GM21360 (cell line): ENCODE data around the gene LDLRAP1.

Experiments
- ATAC-seq: cut with Tn5 transposase; IDR thresholded peaks from one replicate; pipeline ENCODE4 v1.9.1; 2021; ENCODE audit warnings: mild to moderate bottlenecking, moderate library complexity; ENCODE audit not compliant: unreplicated experiment

The LDLRAP1 gene

GRCh38 chr1:25541889-25542658 is 1.3 kb upstream of the LDLRAP1 start:
- no peak for ATAC-seq

GRCh38 chr1:25543005-25543424 is 391 bp upstream of the LDLRAP1 start:
- ATAC-seq = no peak

- no peak for ATAC-seq
These were observed 898 bp downstream of the LDLRAP1 start for GRCh38 chr1:25544243-25544764.

GRCh38 chr1:25544819-25545218 is 1.4 kb downstream of the LDLRAP1 start:
- no peak for ATAC-seq

- no peak for ATAC-seq
These were observed 2.4 kb downstream of the LDLRAP1 start for GRCh38 chr1:25545767-25546166.

- no peak for ATAC-seq
These were observed 2.8 kb downstream of the LDLRAP1 start for GRCh38 chr1:25546193-25546592.

- ATAC-seq = no peak
These were observed 5.2 kb downstream of the LDLRAP1 start for GRCh38 chr1:25548601-25549000.

GRCh38 chr1:25549273-25550154 is 6.1 kb downstream of the LDLRAP1 start:
- peak; percentile 75 for ATAC-seq

GRCh38 chr1:25550155-25550506 is 6.7 kb downstream of the LDLRAP1 start:
- ATAC-seq = no peak

- ATAC-seq = no peak
These were observed 7.4 kb downstream of the LDLRAP1 start for GRCh38 chr1:25550683-25551310.

GRCh38 chr1:25553749-25554429 is 10.5 kb downstream of the LDLRAP1 start:
- ATAC-seq = no peak

- ATAC-seq = no peak
These were observed 11.0 kb downstream of the LDLRAP1 start for GRCh38 chr1:25554430-25554780.

GRCh38 chr1:25554886-25555752 is 11.7 kb downstream of the LDLRAP1 start:
- ATAC-seq = no peak

GRCh38 chr1:25555753-25556092 is 12.3 kb downstream of the LDLRAP1 start:
- no peak for ATAC-seq

- no peak for ATAC-seq
These were observed 12.8 kb downstream of the LDLRAP1 start for GRCh38 chr1:25556132-25556670.

GRCh38 chr1:25556791-25557476 is 13.5 kb downstream of the LDLRAP1 start:
- no peak for ATAC-seq

- ATAC-seq = no peak
These were observed 14.1 kb downstream of the LDLRAP1 start for GRCh38 chr1:25557543-25557942.

- ATAC-seq = no peak
These were observed 15.6 kb downstream of the LDLRAP1 start for GRCh38 chr1:25559031-25559430.

GRCh38 chr1:25560001-25560400 is 16.6 kb downstream of the LDLRAP1 start:
- no peak for ATAC-seq
